Ovary (tissue), 3 donors: ENCODE data around the gene MEI1.

ENCODE experiments used
- CTCF ChIP-seq, 3 donors: fragments of 450-650 bp in 2 of 3; fragments of 200-600 bp in 1 of 3; IDR thresholded peaks; one replicate each; pipeline versions ENCODE4 v1.5.1 to v1.8.0; 2016 to 2022; ENCODE audit warnings: antibody characterized with exemption in 3 of 3, mild to moderate bottlenecking in 1 of 3
- EP300 ChIP-seq: sonication (generic); formaldehyde crosslinking; IDR thresholded peaks from one replicate; pipeline ENCODE4 v1.6.1; 2017; ENCODE audit warnings: antibody characterized with exemption
- POLR2A ChIP-seq: fragments of 450-650 bp; IDR thresholded peaks from one replicate; pipeline ENCODE4 v1.6.1; 2017; ENCODE audit warnings: antibody characterized with exemption, mild to moderate bottlenecking, moderate library complexity
- donor health status: DM: no; HTN: no; CAD: no.

DNA sequence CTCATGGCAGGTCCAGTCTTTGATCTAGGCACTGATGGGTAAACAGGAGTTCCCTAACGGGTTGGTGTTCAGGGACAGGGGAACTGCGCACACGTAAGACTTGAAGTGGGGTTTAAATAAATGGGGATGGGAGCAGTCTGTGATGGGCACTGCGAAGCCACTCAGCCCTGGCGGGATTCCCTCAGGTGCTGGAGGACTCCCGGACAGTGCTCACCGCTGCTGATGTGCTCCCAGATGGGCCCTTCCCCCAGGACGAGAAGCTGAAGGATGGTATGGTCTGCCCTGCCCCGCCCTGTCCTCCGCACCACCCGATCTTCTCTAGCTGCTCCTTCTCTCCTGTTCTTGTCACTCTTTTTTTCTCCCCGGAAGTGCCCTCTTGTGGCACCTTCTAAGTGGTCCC, 110.7 kb downstream of the MEI1 start:
- TF ChIP-seq CTCF (IDR thresholded peaks at IDR 0.05): no peak
- TF ChIP-seq POLR2A: no peak
- TF ChIP-seq EP300: no peak
